ENCODE measurements around the gene SPTLC3.
"Not testable (repeated sequence)": the region's sequence is repeated elsewhere in the genome, so short reads cannot be mapped to it uniquely, and the experiment has no call there.

Gene SPTLC3

GRCh38 chr20:12976720-12977309, 32.0 kb upstream of the SPTLC3 start:
- no peak overlapping the region for H3K4me3 ChIP-seq (ENCODE audit: low read depth, low read length)
- H3K27me3 ChIP-seq (ENCODE audit: control insufficient read depth, insufficient read depth, low read length) = no peaks in the 10 kb centered on the region
- H3K79me2 ChIP-seq = no peaks in the 10 kb centered on the region
- no peak overlapping the region for H3K27ac ChIP-seq
- H2AFZ ChIP-seq = no peak overlapping the region
- H3K36me3 ChIP-seq (ENCODE audit: control insufficient read depth, insufficient read depth, low read length) = no peaks in the 10 kb centered on the region
- no peaks in the 10 kb centered on the region for H3K9me3 ChIP-seq (ENCODE audit: control insufficient read depth, low read length)
- TF ChIP-seq CTCF (IDR thresholded peaks at IDR 0.05) = no peak
- H3K9ac ChIP-seq = no peak overlapping the region
- no peak overlapping the region for H3K4me2 ChIP-seq (ENCODE audit: low read length)
- no peaks in the 10 kb centered on the region for H3K4me1 ChIP-seq

GRCh38 chr20:12977328-12978125, 31.2 kb upstream of the SPTLC3 start:
- H3K27me3 ChIP-seq (ENCODE audit: control insufficient read depth, insufficient read depth, low read length) = no peaks in the 10 kb centered on the region
- H3K36me3 ChIP-seq (ENCODE audit: control insufficient read depth, insufficient read depth, low read length) = no peaks in the 10 kb centered on the region
- H3K27ac ChIP-seq = no peak overlapping the region
- H3K79me2 ChIP-seq = no peaks in the 10 kb centered on the region
- H3K4me1 ChIP-seq = no peaks in the 10 kb centered on the region
- no peaks in the 10 kb centered on the region for H3K9me3 ChIP-seq (ENCODE audit: control insufficient read depth, low read length)
- H3K4me2 ChIP-seq (ENCODE audit: low read length) = no peak overlapping the region
- no peak overlapping the region for H3K9ac ChIP-seq
- TF ChIP-seq CTCF (IDR thresholded peaks at IDR 0.05) = no peak
- H2AFZ ChIP-seq = no peak overlapping the region
- no peak overlapping the region for H3K4me3 ChIP-seq (ENCODE audit: low read depth, low read length)

GRCh38 chr20:12978126-12978394, 30.7 kb upstream of the SPTLC3 start:
- Histone ChIP-seq H3K79me2 (no peaks in the 10 kb centered on the region), H2AFZ (no peak overlapping the region), H3K4me1 (no peaks in the 10 kb centered on the region), H3K9ac (no peak overlapping the region), H3K4me2 (ENCODE audit: low read length) (no peak overlapping the region), H3K27me3 (ENCODE audit: control insufficient read depth, insufficient read depth, low read length) (no peaks in the 10 kb centered on the region), H3K9me3 (ENCODE audit: control insufficient read depth, low read length) (no peaks in the 10 kb centered on the region), H3K36me3 (ENCODE audit: control insufficient read depth, insufficient read depth, low read length) (no peaks in the 10 kb centered on the region), H3K4me3 (ENCODE audit: low read depth, low read length) (no peak overlapping the region), H3K27ac (no peak overlapping the region)
- TF ChIP-seq CTCF (IDR thresholded peaks at IDR 0.05) = no peak

- Histone ChIP-seq H3K9me3 (ENCODE audit: control insufficient read depth, low read length) (no peaks in the 10 kb centered on the region), H3K27ac (no peak overlapping the region), H3K4me1 (no peaks in the 10 kb centered on the region), H3K4me3 (ENCODE audit: low read depth, low read length) (no peak overlapping the region), H2AFZ (no peak overlapping the region), H3K9ac (no peak overlapping the region), H3K4me2 (ENCODE audit: low read length) (no peak overlapping the region), H3K79me2 (no peaks in the 10 kb centered on the region), H3K36me3 (ENCODE audit: control insufficient read depth, insufficient read depth, low read length) (no peaks in the 10 kb centered on the region), H3K27me3 (ENCODE audit: control insufficient read depth, insufficient read depth, low read length) (no peaks in the 10 kb centered on the region)
- no peak for TF ChIP-seq CTCF (IDR thresholded peaks at IDR 0.05)
These were observed 29.9 kb upstream of the SPTLC3 start for GRCh38 chr20:12978613-12979495.

- H3K79me2 ChIP-seq; H3K27ac ChIP-seq; H2AFZ ChIP-seq; H3K4me3 ChIP-seq (ENCODE audit: low read depth, low read length); H3K4me2 ChIP-seq (ENCODE audit: low read length); H3K4me1 ChIP-seq; H3K9ac ChIP-seq; H3K27me3 ChIP-seq (ENCODE audit: control insufficient read depth, insufficient read depth, low read length); H3K36me3 ChIP-seq (ENCODE audit: control insufficient read depth, insufficient read depth, low read length); H3K9me3 ChIP-seq (ENCODE audit: control insufficient read depth, low read length): not testable (repeated sequence)
These were observed 29.1 kb upstream of the SPTLC3 start for GRCh38 chr20:12979713-12980112.
